Measurements from ENCODE around the gene CUX1.

GRCh38 chr7:101841328-101841727 is 23.9 kb downstream of the CUX1 start:
- TF ChIP-seq FOXJ3 (CRISPR knock-in tag; IDR thresholded peaks at IDR 0.05; ENCODE audit: borderline replicate concordance) (no peak), CTCF (IDR thresholded peaks at IDR 0.05) (no peak), NFE2L1 (CRISPR knock-in tag; IDR thresholded peaks at IDR 0.05) (no peak), ATF6 (CRISPR knock-in tag; IDR thresholded peaks at IDR 0.05) (no peak), TP53 (CRISPR knock-in tag; IDR thresholded peaks at IDR 0.05) (no peak), ZNF512 (CRISPR knock-in tag; IDR thresholded peaks at IDR 0.05; ENCODE audit: borderline replicate concordance) (no peak), GABPB1 (CRISPR knock-in tag; IDR thresholded peaks at IDR 0.05) (no peak), JUN (CRISPR knock-in tag; IDR thresholded peaks at IDR 0.05) (no peak)
